Astrocyte of the cerebellum (primary cell): ENCODE measurements around the gene DDX60.
"Not testable (repeated sequence)": the region's sequence is repeated elsewhere in the genome, so short reads cannot be mapped to it uniquely, and the experiment has no call there.

Experiments used
- DNase-seq: peaks from one replicate; pipeline ENCODE4 v3.0.0-alpha.2; 2011; ENCODE audit warnings: low read depth
- H3K4me3 ChIP-seq: 2 replicates; pipeline ENCODE4 v1.5.1; 2011; ENCODE audit warnings: mild to moderate bottlenecking, low read depth, low read length, moderate library complexity
- CTCF ChIP-seq: IDR thresholded peaks from 2 replicates; pipeline ENCODE4 v1.5.1; 2012; ENCODE audit warnings: low read length, low read depth, moderate library complexity, mild to moderate bottlenecking; ENCODE audit errors: missing control alignments
- in situ Hi-C: cut with HindIII; loops from 2 replicates; pipeline ENCODE4 v1.10.0; 2017; ENCODE audit warnings: low sequenced_read_pairs

DDX60 gene

GRCh38 chr4:168353746-168354145, 35.2 kb upstream of the DDX60 start:
- no peak overlapping the region for H3K4me3 ChIP-seq
- in situ Hi-C loops: no loop called here
- no peak for TF ChIP-seq CTCF
- DNase-seq: no peak

DNA sequence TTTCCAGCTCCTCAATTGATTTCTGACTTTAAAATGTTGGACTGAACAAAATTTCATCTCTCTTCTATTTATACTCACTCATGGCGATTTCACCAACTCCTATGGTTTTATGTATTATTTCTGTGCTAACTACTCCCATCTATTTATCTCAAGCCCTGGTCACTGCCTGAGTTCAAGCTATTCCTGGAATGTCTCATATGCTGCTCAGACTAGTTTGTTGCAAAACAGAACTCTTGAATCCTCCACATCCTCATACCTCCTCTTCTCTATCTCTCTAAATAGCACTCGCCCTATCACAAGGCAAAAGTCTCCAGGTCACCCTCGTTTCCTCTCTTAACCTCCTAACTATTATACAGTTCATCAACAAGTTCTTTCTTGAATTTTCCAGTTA, 19.0 kb upstream of the DDX60 start:
- no peak overlapping the region for H3K4me3 ChIP-seq
- DNase-seq: no peak
- no peak for TF ChIP-seq CTCF
- in situ Hi-C loops: no loop called here

DNA sequence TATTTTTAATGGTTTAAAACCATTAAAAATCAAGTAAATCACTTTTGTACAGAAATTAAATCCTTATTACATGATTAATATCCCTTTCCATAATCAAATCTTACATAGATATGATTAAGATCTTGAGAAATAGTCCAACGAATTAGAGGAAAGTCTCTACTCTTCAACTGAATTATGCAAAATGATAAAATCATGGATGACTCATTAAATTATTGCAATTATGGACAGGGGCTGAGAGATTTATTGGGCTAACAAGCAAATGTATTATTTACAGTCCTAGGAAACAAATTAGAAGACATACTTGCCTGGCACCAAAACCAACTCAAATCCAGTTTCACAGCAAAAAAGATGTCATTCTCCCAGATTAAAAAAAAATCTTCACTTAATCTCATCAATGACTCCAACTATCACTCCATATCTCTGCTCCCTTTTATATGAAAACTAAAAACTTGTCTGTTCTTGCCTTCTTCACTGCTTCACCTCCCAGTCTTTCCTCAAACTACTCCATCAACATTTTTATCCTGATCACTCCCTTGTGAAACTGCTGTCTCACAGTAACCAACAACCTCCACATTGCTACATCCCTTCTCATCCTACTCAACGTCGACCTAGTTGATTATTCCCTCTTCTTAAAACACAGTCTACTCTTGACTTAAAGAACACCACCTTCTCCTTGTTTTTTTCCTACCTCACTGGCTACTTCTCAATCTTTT, 18.4 kb upstream of the DDX60 start:
- in situ Hi-C loops: no loop called here
- DNase-seq: no peak
- no peak overlapping the region for H3K4me3 ChIP-seq
- TF ChIP-seq CTCF: no peak

DNA sequence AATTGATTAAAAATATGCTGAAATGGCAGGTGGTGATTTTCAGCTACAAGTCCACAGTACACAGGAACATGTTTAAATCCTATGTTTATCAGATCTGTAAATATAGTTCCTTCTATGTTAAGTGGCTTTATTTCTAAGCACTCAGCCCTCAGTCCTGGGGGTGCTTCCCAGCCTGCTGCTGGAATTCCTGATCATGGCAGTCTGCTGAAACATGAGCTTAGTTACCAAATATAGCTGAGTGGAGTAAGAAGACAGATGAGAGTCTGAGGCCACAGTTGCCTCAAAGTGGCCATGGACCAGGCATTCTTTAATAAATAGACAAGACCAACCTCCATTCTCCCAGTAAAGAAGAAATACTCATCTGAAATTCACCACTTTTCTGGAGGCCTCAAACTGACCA, 17.1 kb upstream of the DDX60 start:
- TF ChIP-seq CTCF: no peak
- no peak for DNase-seq
- in situ Hi-C loops: no loop called here
- no peak overlapping the region for H3K4me3 ChIP-seq

DNA sequence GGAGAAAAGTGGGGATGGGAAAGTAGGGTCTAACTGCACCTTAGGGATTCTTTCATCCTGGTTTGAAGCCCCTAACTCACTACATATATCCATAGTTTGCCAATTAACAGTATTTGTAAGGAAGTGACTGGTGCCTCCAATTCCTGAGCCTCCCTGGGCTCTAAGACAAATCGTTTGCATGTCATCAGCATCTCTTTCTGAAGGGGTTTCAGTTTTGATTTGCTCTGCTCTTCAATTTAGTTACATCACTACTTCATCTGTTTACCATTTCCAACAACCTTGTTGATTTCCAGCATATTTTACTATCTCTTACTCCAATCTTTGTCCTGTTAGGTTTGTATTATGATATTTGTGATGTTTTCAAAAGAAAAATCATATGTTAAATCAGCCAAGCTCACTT, 15.5 kb upstream of the DDX60 start:
- H3K4me3 ChIP-seq: no peak overlapping the region
- in situ Hi-C loops: no loop called here
- no peak for TF ChIP-seq CTCF
- no peak for DNase-seq

DNA sequence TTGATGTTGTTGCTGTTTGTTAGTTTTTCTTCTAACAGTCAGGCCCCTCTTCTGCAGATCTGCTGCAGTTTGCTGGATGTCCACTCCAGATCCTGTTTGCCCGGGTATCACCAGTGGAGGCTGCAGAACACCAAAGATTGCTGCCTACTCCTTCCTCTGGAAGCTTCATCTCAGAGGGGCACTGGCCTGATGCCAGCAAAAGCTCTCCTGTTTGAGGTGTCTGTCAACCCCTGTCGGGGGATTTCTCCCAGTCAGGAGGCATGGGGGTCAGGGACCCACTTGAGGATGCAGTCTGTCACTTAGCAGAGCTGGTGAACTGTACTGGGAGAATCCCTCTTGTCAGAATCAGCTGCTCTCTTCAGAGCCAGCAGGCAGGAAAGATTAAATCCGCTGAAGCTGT, 12.0 kb upstream of the DDX60 start:
- in situ Hi-C loops, DNase-seq, H3K4me3 ChIP-seq: not testable (repeated sequence)

DNA sequence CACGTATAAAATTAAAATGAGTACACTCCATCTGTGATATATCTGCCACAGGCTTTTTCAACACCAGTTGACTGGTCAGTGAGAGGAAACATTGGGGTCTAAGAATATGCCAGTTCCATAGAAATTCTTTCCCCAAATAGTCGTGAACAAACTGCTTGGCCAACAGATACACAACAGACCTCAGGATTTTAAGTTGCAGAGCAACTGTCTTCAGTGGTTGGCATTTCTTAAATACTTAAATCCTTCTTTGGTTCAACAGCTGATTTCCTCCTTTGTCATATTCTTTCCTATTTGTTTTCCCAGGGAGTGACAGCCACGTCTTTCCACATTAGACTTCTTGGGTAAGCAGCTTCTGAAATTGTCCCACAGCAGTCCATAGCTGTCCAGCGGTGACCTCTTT, 7.0 kb upstream of the DDX60 start:
- no peak for DNase-seq
- TF ChIP-seq CTCF: no peak
- no peak overlapping the region for H3K4me3 ChIP-seq
- in situ Hi-C loops: no loop called here
